Measurements from ENCODE around the gene CRIP1.

CRIP1 gene

GRCh38 chr14:105492971-105493871 lies 6.5 kb downstream of the CRIP1 start:
- DNase-seq (ENCODE audit: low spot score): no peak

GRCh38 chr14:105493921-105494605 lies 7.4 kb downstream of the CRIP1 start:
- no peak for DNase-seq (ENCODE audit: low spot score)

- no peak for DNase-seq (ENCODE audit: low spot score)
These were observed 7.9 kb downstream of the CRIP1 start for GRCh38 chr14:105494606-105494929.

GRCh38 chr14:105495101-105495989 lies 8.7 kb downstream of the CRIP1 start:
- DNase-seq (ENCODE audit: low spot score): no peak

- DNase-seq (ENCODE audit: low spot score): no peak
These were observed 9.5 kb downstream of the CRIP1 start for GRCh38 chr14:105495990-105496830.

GRCh38 chr14:105496831-105497591 lies 10.3 kb downstream of the CRIP1 start:
- DNase-seq (ENCODE audit: low spot score): no peak

GRCh38 chr14:105497671-105498429 lies 11.2 kb downstream of the CRIP1 start:
- no peak for DNase-seq (ENCODE audit: low spot score)

GRCh38 chr14:105498430-105499255 lies 12.0 kb downstream of the CRIP1 start:
- DNase-seq (ENCODE audit: low spot score): no peak

GRCh38 chr14:105499256-105500035 lies 12.8 kb downstream of the CRIP1 start:
- DNase-seq (ENCODE audit: low spot score): no peak

GRCh38 chr14:105500036-105500725 lies 13.5 kb downstream of the CRIP1 start:
- no peak for DNase-seq (ENCODE audit: low spot score)

GRCh38 chr14:105500726-105501101 lies 14.0 kb downstream of the CRIP1 start:
- DNase-seq (ENCODE audit: low spot score): no peak

GRCh38 chr14:105501504-105502291 lies 15.0 kb downstream of the CRIP1 start:
- no peak for DNase-seq (ENCODE audit: low spot score)

- no peak for DNase-seq (ENCODE audit: low spot score)
These were observed 16.0 kb downstream of the CRIP1 start for GRCh38 chr14:105502446-105503295.

GRCh38 chr14:105503296-105503640 lies 16.6 kb downstream of the CRIP1 start:
- no peak for DNase-seq (ENCODE audit: low spot score)

- no peak for DNase-seq (ENCODE audit: low spot score)
These were observed 17.4 kb downstream of the CRIP1 start for GRCh38 chr14:105503935-105504692.

Measured in AG08395 (cell line).